Tibial nerve (tissue), 4 donors: ENCODE results near the gene GET3. TPM values are rescaled to one million over a fixed set of nuclear protein-coding genes. Genes with fewer than 3 reads are reported as not detected.

Experiments
- DNase-seq, 2 donors: peaks; one replicate each; pipeline ENCODE4 v3.0.0-alpha.2; 2019; ENCODE audit warnings: low spot score in 2 of 2
- H3K27ac ChIP-seq, 4 donors: fragments of 200-600 bp; sonication (generic) in 3 of 4; one replicate each; pipeline ENCODE4 v1.5.1; 2017 to 2019; ENCODE audit warnings: mild to moderate bottlenecking in 1 of 4
- H3K27me3 ChIP-seq, 2 donors: fragments of 200-600 bp; sonication (generic) in 1 of 2; one replicate each; pipeline versions ENCODE4 v1.5.1 to v1.6.0; 2017 to 2019
- H3K36me3 ChIP-seq, 3 donors: fragments of 200-600 bp; sonication (generic); one replicate each; pipeline ENCODE4 v1.5.1; 2018 to 2019
- H3K4me1 ChIP-seq, 4 donors: fragments of 200-600 bp; sonication (generic) in 3 of 4; one replicate each; pipeline ENCODE4 v1.5.1; 2017 to 2019
- H3K4me3 ChIP-seq, 4 donors: fragments of 200-600 bp; sonication (generic) in 3 of 4; one replicate each; pipeline ENCODE4 v1.5.1; 2017 to 2019; ENCODE audit warnings: mild to moderate bottlenecking in 1 of 4, moderate library complexity in 1 of 4
- H3K9me3 ChIP-seq, 4 donors: fragments of 200-600 bp; sonication (generic) in 3 of 4; one replicate each; pipeline ENCODE4 v1.5.1; 2017 to 2019
- EP300 ChIP-seq, 2 donors: sonication (generic); formaldehyde crosslinking; IDR thresholded peaks; one replicate each; pipeline ENCODE4 v1.6.1; 2017; ENCODE audit warnings: antibody characterized with exemption in 2 of 2, mild to moderate bottlenecking in 1 of 2
- POLR2A ChIP-seq, 2 donors: fragments of 450-650 bp; IDR thresholded peaks; one replicate each; pipeline ENCODE4 v1.6.1; 2017; ENCODE audit warnings: antibody characterized with exemption in 2 of 2, mild to moderate bottlenecking in 2 of 2, moderate library complexity in 2 of 2
- WGBS, 2 donors: methylation state at CpG; one replicate each; pipeline ENCODE4 v1.1.5; 2018; 5-methylcytosine and 5-hydroxymethylcytosine counted together
- total RNA-seq, 4 donors: library from RNA; depleted of rRNA; stranded (reverse); fragments of >200 nt; gene quantifications; one replicate each; pipeline ENCODE4 v1.1.0, GENCODE V29; 2016
- TF ChIP-seq, protein P1 (sequence below), 5 experiments: fragments of 200-600 bp in 3 of 5; fragments of 450-650 bp in 2 of 5; sonication (generic) in 3 of 5; IDR thresholded peaks; one replicate each; pipeline ENCODE4 v1.5.1; 2016 to 2019; ENCODE audit warnings: antibody characterized with exemption in 5 of 5, mild to moderate bottlenecking in 3 of 5, moderate library complexity in 2 of 5

Gene GET3
- total RNA-seq, 4 donors from 2014 or later = 22.6 to 40.4 (median 36.3) TPM

DNA sequence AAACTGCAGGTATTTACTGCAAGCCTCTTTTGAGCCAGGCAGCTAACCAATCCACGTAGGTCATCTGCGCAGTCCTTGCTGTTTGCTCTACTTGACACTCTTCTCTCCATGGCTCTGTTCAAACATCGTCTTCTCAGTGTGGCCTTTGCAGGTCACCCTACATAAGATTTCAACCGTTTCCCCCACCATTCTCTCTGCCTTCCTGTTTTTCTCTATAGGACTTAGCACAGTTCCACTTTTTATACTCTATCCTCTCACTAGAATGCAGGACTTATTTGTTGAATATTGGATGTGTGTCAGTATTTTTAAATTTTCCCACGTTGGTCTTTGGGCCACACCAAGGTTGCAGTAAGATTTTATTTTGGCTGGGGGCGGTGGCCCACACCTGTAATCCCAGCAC, 39.2 kb upstream of the GET3 start:
- Histone ChIP-seq H3K4me3 (no peak overlapping the region), H3K4me1 (peaks cover 0 to 23% (median 11%) of the 10 kb centered on the region in 4 donors), H3K27me3 (no peaks in the 10 kb centered on the region), H3K9me3 (no peaks in the 10 kb centered on the region), H3K36me3 (peaks cover 0 to 48% (median 15%) of the 10 kb centered on the region in 3 donors), H3K27ac (no peak overlapping the region)
- 69 to 76% methylated on average over 6 of the region's 6 CpGs for WGBS, 2 donors
- TF ChIP-seq EP300 (IDR thresholded peaks at IDR 0.05) (no peak), POLR2A (IDR thresholded peaks at IDR 0.05) (no peak)
- TF ChIP-seq, protein P1, sequence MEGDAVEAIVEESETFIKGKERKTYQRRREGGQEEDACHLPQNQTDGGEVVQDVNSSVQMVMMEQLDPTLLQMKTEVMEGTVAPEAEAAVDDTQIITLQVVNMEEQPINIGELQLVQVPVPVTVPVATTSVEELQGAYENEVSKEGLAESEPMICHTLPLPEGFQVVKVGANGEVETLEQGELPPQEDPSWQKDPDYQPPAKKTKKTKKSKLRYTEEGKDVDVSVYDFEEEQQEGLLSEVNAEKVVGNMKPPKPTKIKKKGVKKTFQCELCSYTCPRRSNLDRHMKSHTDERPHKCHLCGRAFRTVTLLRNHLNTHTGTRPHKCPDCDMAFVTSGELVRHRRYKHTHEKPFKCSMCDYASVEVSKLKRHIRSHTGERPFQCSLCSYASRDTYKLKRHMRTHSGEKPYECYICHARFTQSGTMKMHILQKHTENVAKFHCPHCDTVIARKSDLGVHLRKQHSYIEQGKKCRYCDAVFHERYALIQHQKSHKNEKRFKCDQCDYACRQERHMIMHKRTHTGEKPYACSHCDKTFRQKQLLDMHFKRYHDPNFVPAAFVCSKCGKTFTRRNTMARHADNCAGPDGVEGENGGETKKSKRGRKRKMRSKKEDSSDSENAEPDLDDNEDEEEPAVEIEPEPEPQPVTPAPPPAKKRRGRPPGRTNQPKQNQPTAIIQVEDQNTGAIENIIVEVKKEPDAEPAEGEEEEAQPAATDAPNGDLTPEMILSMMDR (IDR thresholded peaks at IDR 0.05) = no peak
- DNase-seq = no peak

- Histone ChIP-seq H3K4me1 (peaks cover 0 to 6% (median 3%) of the 10 kb centered on the region in 4 donors), H3K27ac (no peak overlapping the region), H3K4me3 (no peak overlapping the region), H3K27me3 (no peaks in the 10 kb centered on the region), H3K9me3 (no peaks in the 10 kb centered on the region), H3K36me3 (peaks cover 0 to 84% (median 38%) of the 10 kb centered on the region in 3 donors)
- WGBS, 2 donors = 85 to 86% methylated on average over 33 of the region's 33 CpGs
- TF ChIP-seq EP300 (IDR thresholded peaks at IDR 0.05) (no peak), POLR2A (IDR thresholded peaks at IDR 0.05) (no peak)
- TF ChIP-seq, protein P1 (IDR thresholded peaks at IDR 0.05) = no peak
- no peak for DNase-seq
These were observed 35.6 kb upstream of the GET3 start for GRCh38 chr19:12701596-12702282.

- DNase-seq = no peak
- no peak for TF ChIP-seq POLR2A (IDR thresholded peaks at IDR 0.05)
- TF ChIP-seq EP300 (IDR thresholded peaks at IDR 0.05) = no peak
- TF ChIP-seq, protein P1 (IDR thresholded peaks at IDR 0.05) = no peak
- Histone ChIP-seq H3K9me3 (no peaks in the 10 kb centered on the region), H3K4me3 (no peak overlapping the region), H3K27me3 (no peaks in the 10 kb centered on the region), H3K36me3 (peaks cover 0 to 97% (median 39%) of the 10 kb centered on the region in 3 donors), H3K27ac (no peak overlapping the region), H3K4me1 (no peaks in the 10 kb centered on the region)
- WGBS, 2 donors = 55 to 64% methylated on average over 9 of the region's 9 CpGs
These were observed 34.3 kb upstream of the GET3 start for GRCh38 chr19:12703046-12703445.

DNA sequence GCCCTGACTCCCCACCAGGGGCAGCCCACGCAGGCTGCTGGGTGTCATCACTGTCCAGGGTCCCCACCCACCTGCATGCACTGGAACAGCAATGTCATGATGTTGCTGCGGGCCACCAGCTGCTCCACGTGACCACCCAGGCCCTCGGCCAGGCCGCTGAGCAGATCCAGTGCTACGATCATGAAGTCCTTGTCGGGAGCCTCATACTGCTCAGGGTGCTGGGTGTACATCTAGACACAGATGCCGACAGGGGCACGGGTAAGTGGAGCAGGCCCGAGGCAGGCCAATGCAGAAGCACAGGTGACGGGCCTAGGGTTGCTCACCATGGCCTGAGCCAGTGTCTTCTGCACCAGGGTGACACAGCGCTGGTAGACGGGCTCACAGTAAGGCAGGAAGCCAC, 32.1 kb upstream of the GET3 start:
- 97% methylated on average over 7 to 12 of the region's 13 CpGs for WGBS, 2 donors
- no peaks in the 10 kb centered on the region for H3K4me1 ChIP-seq
- H3K27ac ChIP-seq = no peak overlapping the region
- H3K36me3 ChIP-seq = peaks cover 0 to 100% (median 39%) of the 10 kb centered on the region in 3 donors
- TF ChIP-seq, protein P1 (IDR thresholded peaks at IDR 0.05) = no peak
- TF ChIP-seq POLR2A (IDR thresholded peaks at IDR 0.05) (no peak), EP300 (IDR thresholded peaks at IDR 0.05) (no peak)
- no peaks in the 10 kb centered on the region for H3K27me3 ChIP-seq
- H3K9me3 ChIP-seq = no peaks in the 10 kb centered on the region
- H3K4me3 ChIP-seq = no peak overlapping the region
- no peak for DNase-seq

GRCh38 chr19:12705654-12706331, 31.5 kb upstream of the GET3 start:
- WGBS, 2 donors = 91% methylated on average over 25 to 29 of the region's 29 CpGs
- Histone ChIP-seq H3K9me3 (no peaks in the 10 kb centered on the region), H3K4me1 (no peaks in the 10 kb centered on the region), H3K27ac (no peak overlapping the region), H3K36me3 (peaks cover 0 to 100% (median 41%) of the 10 kb centered on the region in 3 donors), H3K4me3 (no peak overlapping the region), H3K27me3 (no peaks in the 10 kb centered on the region)
- TF ChIP-seq, protein P1 (IDR thresholded peaks at IDR 0.05) = no peak
- TF ChIP-seq POLR2A (IDR thresholded peaks at IDR 0.05) = no peak
- no peak for TF ChIP-seq EP300 (IDR thresholded peaks at IDR 0.05)
- no peak for DNase-seq
